CD8-positive, alpha-beta memory T cell (primary cell): ENCODE results near the gene ALDH3B1. TPM values are rescaled to one million over a fixed set of nuclear protein-coding genes. Genes with fewer than 3 reads are reported as not detected.

Experiments used
- CTCF ChIA-PET: fragments of 350-600 bp; sonication (Branson Sonifier 250); formaldehyde crosslinking; loops from one replicate; lab custom pipeline; 2021; ENCODE audit warnings: antibody characterized with exemption; lab: Charles Lee
- POLR2A ChIA-PET: fragments of 350-600 bp; sonication (Branson Sonifier 250); formaldehyde crosslinking; loops from one replicate; lab custom pipeline; 2021; ENCODE audit warnings: antibody characterized with exemption; lab: Charles Lee
- DNase-seq, 5 donors: peaks; one replicate each; pipeline versions ENCODE4 v3.0.0 to v3.0.0-alpha.2; 2020 to 2022; ENCODE audit warnings: mixed read lengths in 1 of 5
- H3K27ac ChIP-seq: one replicate; pipeline ENCODE4 v1.7.0; 2013; ENCODE audit warnings: low read depth, mild to moderate bottlenecking, low read length, moderate library complexity
- H3K27me3 ChIP-seq: 2 replicates; pipeline ENCODE4 v1.7.0; 2013; ENCODE audit warnings: low read length, mild to moderate bottlenecking; ENCODE audit not compliant: insufficient read depth, poor library complexity, severe bottlenecking
- H3K36me3 ChIP-seq: 2 replicates; pipeline ENCODE4 v1.7.0; 2013; ENCODE audit warnings: mild to moderate bottlenecking, low read length, moderate library complexity; ENCODE audit not compliant: insufficient read depth
- H3K4me1 ChIP-seq: 2 replicates; pipeline ENCODE4 v1.7.0; 2013; ENCODE audit warnings: mild to moderate bottlenecking, low read length, moderate library complexity; ENCODE audit not compliant: insufficient read depth
- H3K4me3 ChIP-seq: 2 replicates; pipeline ENCODE4 v1.7.0; 2013; ENCODE audit warnings: mild to moderate bottlenecking, low read length
- H3K9me3 ChIP-seq: 2 replicates; pipeline ENCODE4 v1.7.0; 2013; ENCODE audit warnings: mild to moderate bottlenecking, low read length
- H3K27ac Mint-ChIP-seq, 8 donors: one replicate each; pipeline ENCODE4 v1.8.0; 2020 to 2021; ENCODE audit warnings: mixed read lengths in 8 of 8, mild to moderate bottlenecking in 6 of 8, inconsistent platforms in 3 of 8, moderate library complexity in 3 of 8
- H3K27me3 Mint-ChIP-seq, 2 donors: one replicate each; pipeline ENCODE4 v1.8.0; 2020 to 2021; ENCODE audit warnings: mixed read lengths in 2 of 2, mild to moderate bottlenecking in 1 of 2, moderate library complexity in 1 of 2
- H3K36me3 Mint-ChIP-seq, 3 donors: one replicate each; pipeline ENCODE4 v1.8.0; 2020 to 2021; ENCODE audit warnings: mixed read lengths in 3 of 3, inconsistent platforms in 1 of 3, mild to moderate bottlenecking in 1 of 3
- H3K4me1 Mint-ChIP-seq, 3 donors: one replicate each; pipeline ENCODE4 v1.8.0; 2020 to 2021; ENCODE audit warnings: mixed read lengths in 3 of 3, inconsistent platforms in 1 of 3, mild to moderate bottlenecking in 1 of 3
- H3K4me3 Mint-ChIP-seq, 7 donors: one replicate each; pipeline ENCODE4 v1.8.0; 2020 to 2021; ENCODE audit warnings: mixed read lengths in 7 of 7, mild to moderate bottlenecking in 6 of 7, moderate library complexity in 4 of 7, inconsistent platforms in 2 of 7
- H3K9me3 Mint-ChIP-seq, 5 donors: one replicate each; pipeline ENCODE4 v1.8.0; 2020 to 2022; ENCODE audit warnings: mixed read lengths in 5 of 5, mild to moderate bottlenecking in 3 of 5, moderate library complexity in 2 of 5, inconsistent platforms in 1 of 5
- polyA plus RNA-seq: library from polyadenylated mRNA; unstranded; fragments of 300-500 nt; fragmentation: Illumina TruSeq; gene quantifications from one replicate; pipeline ENCODE4 v1.2.3, GENCODE V29; 2021
- total RNA-seq, 2 experiments: library from RNA; stranded (reverse); gene quantifications; one replicate each; pipeline ENCODE4 v1.2.3, GENCODE V29; 2021

Gene ALDH3B1
- total and polyA plus RNA-seq, 3 experiments from 2014 or later = 0.12 to 0.33 (median 0.20) TPM

DNA sequence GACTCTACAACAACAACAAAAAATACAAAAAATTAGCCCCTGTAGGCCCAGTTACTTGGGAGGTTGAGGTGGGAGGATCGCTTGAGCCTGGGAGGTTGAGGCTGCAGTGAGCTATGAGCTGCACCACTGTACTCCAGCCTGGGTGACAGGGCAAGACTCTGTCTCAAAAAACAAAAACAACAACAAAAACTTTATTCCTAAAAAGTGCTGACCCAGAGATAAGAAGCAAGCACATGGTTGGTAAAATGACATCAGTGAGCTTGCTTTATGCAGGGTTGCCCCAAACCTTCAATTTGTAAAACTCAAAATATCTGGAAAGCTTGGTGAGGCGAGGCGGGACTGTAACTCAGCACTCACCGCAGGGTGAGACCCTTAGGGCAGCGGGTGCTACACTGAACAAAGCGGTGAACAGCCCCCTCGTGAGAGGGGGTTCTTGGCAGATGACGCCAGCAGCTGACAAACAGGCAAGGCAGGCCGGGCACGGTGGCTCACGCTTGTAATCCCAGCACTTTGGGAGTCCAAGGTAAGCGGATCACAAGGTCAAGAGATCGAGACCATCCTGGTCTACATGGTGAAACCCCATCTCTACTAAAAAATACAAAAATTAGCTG is 25.2 kb downstream of the ALDH3B1 start:
- DNase-seq = no peak
- H3K4me3 Mint-ChIP-seq = peak overlapping the region in 2 of 7 donors; percentile 47 to 70
- no peaks in the 10 kb centered on the region for H3K9me3 ChIP-seq
- H3K4me3 ChIP-seq = no peak overlapping the region
- H3K36me3 Mint-ChIP-seq = peaks cover 0 to 33% (median 0%) of the 10 kb centered on the region in 3 donors
- CTCF ChIA-PET = no interaction called here
- H3K9me3 Mint-ChIP-seq = no peaks in the 10 kb centered on the region
- H3K4me1 Mint-ChIP-seq = peaks cover 26 to 41% (median 29%) of the 10 kb centered on the region in 3 donors
- no peak overlapping the region for H3K27ac ChIP-seq
- H3K27me3 Mint-ChIP-seq = peaks cover 0 to under 1% of the 10 kb centered on the region in 2 donors
- no peaks in the 10 kb centered on the region for H3K27me3 ChIP-seq
- peaks cover 48% of the 10 kb centered on the region for H3K4me1 ChIP-seq
- POLR2A ChIA-PET = no interaction called here
- H3K27ac Mint-ChIP-seq = peak overlapping the region in 6 of 8 donors; percentile 3 to 82 (median 43)
- H3K36me3 ChIP-seq = peaks cover 12% of the 10 kb centered on the region

DNA sequence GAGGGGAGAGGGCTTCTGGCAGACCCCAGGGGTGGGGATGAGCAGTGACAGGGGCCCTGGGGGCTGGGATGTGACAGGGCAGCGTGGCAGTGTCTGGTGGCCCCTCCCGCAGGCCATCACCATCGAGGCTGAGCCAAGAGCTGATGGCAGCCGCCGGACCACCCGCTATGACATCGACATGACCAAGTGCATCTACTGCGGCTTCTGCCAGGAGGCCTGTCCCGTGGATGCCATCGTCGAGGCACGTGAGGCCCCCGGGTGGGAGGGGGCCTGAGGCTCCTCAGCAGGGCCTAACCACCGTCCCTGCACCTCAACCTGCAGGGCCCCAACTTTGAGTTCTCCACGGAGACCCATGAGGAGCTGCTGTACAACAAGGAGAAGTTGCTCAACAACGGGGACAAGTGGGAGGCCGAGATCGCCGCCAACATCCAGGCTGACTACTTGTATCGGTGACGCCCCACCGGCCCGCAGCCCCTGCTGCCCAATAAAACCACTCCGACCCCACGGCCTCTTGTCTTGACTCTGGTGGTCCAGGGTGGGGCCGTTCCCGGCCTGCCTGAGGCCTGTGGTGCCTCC is 26.1 kb downstream of the ALDH3B1 start:
- H3K9me3 Mint-ChIP-seq = no peaks in the 10 kb centered on the region
- Histone ChIP-seq H3K4me1 (peaks cover 52% of the 10 kb centered on the region), H3K27ac (peak overlapping the region; percentile 11), H3K9me3 (no peaks in the 10 kb centered on the region), H3K36me3 (peaks cover 12% of the 10 kb centered on the region), H3K27me3 (no peaks in the 10 kb centered on the region), H3K4me3 (no peak overlapping the region)
- no peaks in the 10 kb centered on the region for H3K27me3 Mint-ChIP-seq
- peak overlapping the region in 2 of 7 donors; percentile 64 to 87 for H3K4me3 Mint-ChIP-seq
- DNase-seq = no peak
- ChIA-PET CTCF (no interaction called here), POLR2A (no interaction called here)
- H3K4me1 Mint-ChIP-seq = peaks cover 23 to 41% (median 25%) of the 10 kb centered on the region in 3 donors
- H3K27ac Mint-ChIP-seq = peak overlapping the region; percentile 80 to 98 (median 92)
- peaks cover 0 to 26% (median 0%) of the 10 kb centered on the region in 3 donors for H3K36me3 Mint-ChIP-seq

DNA sequence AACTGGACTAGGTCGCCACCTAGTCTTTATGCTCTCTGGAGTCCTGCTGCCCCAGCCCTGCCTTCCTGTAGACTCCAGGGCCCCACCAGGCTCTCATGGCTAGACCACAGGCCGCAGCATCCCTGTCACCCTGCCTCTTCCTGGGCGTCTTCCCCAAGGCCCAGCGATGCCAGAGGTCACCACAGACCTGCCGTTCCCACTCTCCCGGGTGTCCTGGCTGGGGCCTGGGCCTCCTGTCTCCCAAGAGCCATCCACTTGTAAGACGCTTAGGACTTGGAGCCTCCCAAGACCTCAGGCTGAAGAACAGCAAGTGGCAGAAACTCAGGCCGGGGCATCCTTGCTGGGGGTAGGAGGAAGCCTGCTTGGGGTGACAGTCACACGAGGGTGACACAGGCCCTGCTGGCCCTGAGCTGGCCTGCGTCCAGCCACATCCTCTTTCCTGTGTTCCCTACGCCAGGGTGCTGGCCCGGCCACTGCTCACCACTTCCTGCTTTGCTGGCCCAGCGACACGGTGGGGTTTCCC is 26.7 kb downstream of the ALDH3B1 start:
- H3K4me3 Mint-ChIP-seq = peak overlapping the region; percentile 63 to 88 (median 71)

DNA sequence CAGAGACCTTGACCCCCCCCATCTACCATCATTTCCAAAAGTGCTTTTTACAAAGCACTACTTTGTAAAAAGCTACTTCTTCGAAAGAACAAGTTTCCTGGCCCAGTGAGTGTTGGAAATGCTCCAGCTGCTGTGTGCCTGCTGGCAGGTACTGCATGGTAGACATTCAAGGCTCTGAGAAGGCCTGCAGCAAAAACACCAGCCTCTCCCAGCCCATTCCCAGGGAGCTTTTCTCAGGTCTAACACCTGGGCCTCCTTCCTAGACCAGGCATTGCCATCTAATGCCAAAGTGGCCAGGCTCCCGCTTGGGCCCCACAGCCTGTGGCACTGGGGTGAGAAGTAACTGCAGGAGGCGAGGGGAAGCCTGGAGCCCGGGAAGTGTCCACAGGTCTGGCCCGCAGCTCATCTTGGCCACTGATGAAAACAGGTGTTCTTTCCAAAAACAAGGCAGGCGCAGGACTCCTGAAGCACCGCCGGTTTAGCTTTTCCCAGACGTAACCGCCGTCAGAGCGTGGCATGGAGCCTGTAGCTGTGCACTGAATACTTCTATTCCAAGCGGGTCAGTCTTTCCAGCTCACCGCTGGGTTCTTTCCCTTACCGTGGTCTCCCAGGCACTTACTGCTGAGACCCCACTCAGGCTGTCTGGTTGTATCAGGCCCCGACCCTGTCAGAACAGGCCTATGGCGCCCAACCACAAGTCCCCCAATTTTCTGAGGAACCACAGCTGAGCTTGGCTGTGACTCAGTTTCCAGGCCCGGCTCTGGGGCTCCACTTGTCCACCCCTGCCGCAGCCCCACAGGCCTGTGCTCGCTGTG is 27.5 kb downstream of the ALDH3B1 start:
- H3K9me3 ChIP-seq = no peaks in the 10 kb centered on the region
- H3K36me3 ChIP-seq = peaks cover 12% of the 10 kb centered on the region
- H3K27me3 ChIP-seq = no peaks in the 10 kb centered on the region
- H3K36me3 Mint-ChIP-seq = peaks cover 0 to 29% (median 0%) of the 10 kb centered on the region in 3 donors
- peak overlapping the region; percentile 92 for H3K27ac ChIP-seq
- no peak overlapping the region for H3K4me3 ChIP-seq
- H3K4me3 Mint-ChIP-seq = peak overlapping the region; percentile 63 to 88 (median 71)
- H3K4me1 ChIP-seq = peaks cover 47% of the 10 kb centered on the region
- no peaks in the 10 kb centered on the region for H3K27me3 Mint-ChIP-seq
- H3K4me1 Mint-ChIP-seq = peaks cover 21 to 40% (median 25%) of the 10 kb centered on the region in 3 donors
- peak overlapping the region; percentile 80 to 98 (median 92) for H3K27ac Mint-ChIP-seq
- POLR2A ChIA-PET = interaction anchor here (0.7 kb wide), 1 partner anchor 35 kb away, joined by 5 read pairs; no protein-coding TSS in a partner anchor
- CTCF ChIA-PET = interaction anchor here (1.5 to 1.9 kb wide), 2 partner anchors 28 to 43 kb away, joined by 4 to 6 read pairs; partner anchors contain the start of gene ALDH3B1
- H3K9me3 Mint-ChIP-seq = no peaks in the 10 kb centered on the region
- no peak for DNase-seq

More for the DNA sequence above, 26.7 kb downstream of the ALDH3B1 start:
- H3K27me3 ChIP-seq = no peaks in the 10 kb centered on the region
- DNase-seq = no peak
- peaks cover 12% of the 10 kb centered on the region for H3K36me3 ChIP-seq
- no peak overlapping the region for H3K4me3 ChIP-seq
- Mint-ChIP-seq H3K36me3 (peaks cover 0 to 26% (median 0%) of the 10 kb centered on the region in 3 donors), H3K4me1 (peaks cover 22 to 41% (median 25%) of the 10 kb centered on the region in 3 donors), H3K27ac (peak overlapping the region; percentile 80 to 98 (median 92)), H3K9me3 (no peaks in the 10 kb centered on the region), H3K27me3 (no peaks in the 10 kb centered on the region)
- ChIA-PET POLR2A (no interaction called here), CTCF (interaction anchor here (1.9 kb wide), 1 partner anchor 27 kb away, joined by 6 read pairs; the partner anchor contains the start of gene ALDH3B1)
- H3K9me3 ChIP-seq = no peaks in the 10 kb centered on the region
- peak overlapping the region; percentile 20 for H3K27ac ChIP-seq
- H3K4me1 ChIP-seq = peaks cover 52% of the 10 kb centered on the region

DNA sequence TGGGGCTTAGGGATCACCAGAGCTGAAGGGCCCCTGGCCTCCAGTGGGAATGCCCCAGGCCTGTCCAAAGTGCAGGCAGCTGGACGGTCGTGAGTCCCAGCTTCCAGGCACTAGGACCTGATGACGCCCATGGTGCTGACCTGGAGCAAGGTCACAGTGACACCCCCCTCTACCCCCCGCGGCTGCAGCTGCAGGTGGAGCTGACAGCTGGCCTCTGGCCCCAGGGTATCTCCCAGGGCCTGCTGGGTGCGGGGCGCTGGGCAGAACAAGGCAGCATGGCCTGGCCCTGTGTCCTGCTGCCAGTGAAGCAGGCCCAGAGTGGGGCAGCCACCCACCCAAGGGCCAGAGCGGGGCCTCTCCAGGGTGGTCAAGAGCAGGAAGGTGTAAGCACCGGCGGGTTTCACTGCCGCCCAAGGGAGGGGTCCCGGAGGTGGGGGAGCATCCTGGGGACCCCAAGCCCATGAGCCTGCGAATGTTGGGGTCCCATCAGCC is 28.1 kb downstream of the ALDH3B1 start:
- Histone ChIP-seq H3K4me1 (peaks cover 47% of the 10 kb centered on the region), H3K4me3 (peak overlapping the region; percentile 71), H3K27ac (peak overlapping the region; percentile 92), H3K9me3 (no peaks in the 10 kb centered on the region), H3K27me3 (no peaks in the 10 kb centered on the region), H3K36me3 (peaks cover 11% of the 10 kb centered on the region)
- POLR2A ChIA-PET = interaction anchor here (1.6 kb wide), 1 partner anchor 35 kb away, joined by 4 read pairs; the partner anchor contains the start of gene UNC93B1
- CTCF ChIA-PET = interaction anchor here (1.5 to 1.9 kb wide), 2 partner anchors 28 to 44 kb away, joined by 4 to 6 read pairs; partner anchors contain the start of gene ALDH3B1
- Mint-ChIP-seq H3K36me3 (peaks cover 0 to 29% (median 0%) of the 10 kb centered on the region in 3 donors), H3K27me3 (no peaks in the 10 kb centered on the region), H3K4me3 (peak overlapping the region in 6 of 7 donors; percentile 88 to 98 (median 92)), H3K27ac (peak overlapping the region in 6 of 8 donors; percentile 17 to 98 (median 92)), H3K9me3 (no peaks in the 10 kb centered on the region), H3K4me1 (peaks cover 21 to 40% (median 25%) of the 10 kb centered on the region in 3 donors)
- DNase-seq = no peak

DNA sequence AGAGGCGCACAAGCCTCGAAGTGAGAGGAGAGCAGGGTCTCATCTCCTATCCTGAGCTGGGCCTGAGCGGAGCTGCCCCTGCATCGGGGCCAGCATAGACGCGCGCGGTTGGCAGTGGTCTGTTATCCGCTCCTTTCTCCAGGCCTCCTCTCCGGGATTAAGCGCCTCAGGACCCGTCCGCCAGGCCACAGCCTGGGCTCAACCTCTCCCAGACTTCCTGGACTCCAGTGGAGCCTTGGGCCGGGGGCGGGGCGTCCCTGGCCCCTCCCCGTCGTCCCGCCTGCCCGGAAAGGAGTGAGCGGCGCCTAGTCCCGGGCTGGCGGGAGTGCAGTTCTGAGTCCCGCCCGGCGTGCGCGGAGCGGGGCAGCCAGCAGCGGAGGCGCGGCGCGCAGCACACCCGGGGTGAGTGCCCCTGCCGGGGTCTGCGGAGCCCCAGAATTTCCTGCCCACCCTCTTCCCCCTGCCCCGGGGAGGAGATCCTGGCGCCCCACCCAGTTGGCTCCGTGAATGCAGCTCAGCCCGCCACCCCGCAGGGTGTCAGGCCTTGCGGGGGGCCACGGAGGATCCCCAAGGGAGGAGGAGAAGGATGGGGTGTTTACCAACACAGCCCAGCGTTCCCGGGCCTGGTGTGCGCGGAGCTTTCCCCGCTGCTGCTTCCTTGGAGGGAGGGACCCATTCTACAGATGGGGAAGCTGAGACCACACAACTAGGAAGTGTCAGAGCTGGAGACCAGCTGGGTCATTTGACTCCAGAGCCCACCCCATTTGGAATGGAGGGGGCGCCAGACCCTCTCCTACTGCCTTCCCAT is 28.8 kb downstream of the ALDH3B1 start, which contains the start of gene TCIRG1:
TCIRG1 (plus strand) TSS at position 308 of the 808 bp plus-strand sequence. CDS start 2,247 bp downstream, outside the sequence.
- Mint-ChIP-seq H3K36me3 (peaks cover 0 to 24% (median 0%) of the 10 kb centered on the region in 3 donors), H3K27ac (peak within 1 kb of the TSS; percentile 90 to 98 (median 95)), H3K4me1 (peaks cover 21 to 40% (median 25%) of the 10 kb centered on the region in 3 donors), H3K27me3 (no peaks in the 10 kb centered on the region), H3K9me3 (no peaks in the 10 kb centered on the region), H3K4me3 (peak within 1 kb of the TSS; percentile 88 to 98 (median 92))
- Histone ChIP-seq H3K9me3 (no peaks in the 10 kb centered on the region), H3K36me3 (peaks cover 4% of the 10 kb centered on the region), H3K4me3 (peak within 1 kb of the TSS; percentile 71), H3K27me3 (no peaks in the 10 kb centered on the region), H3K4me1 (peaks cover 47% of the 10 kb centered on the region), H3K27ac (peak within 1 kb of the TSS; percentile 92)
- DNase-seq = peak; percentile 42 to 64 (median 48)
- POLR2A ChIA-PET = interaction anchor here (1.0 to 1.6 kb wide), 3 partner anchors 12 to 800 kb away, joined by 3 to 4 read pairs (median 4); partner anchors contain the start of gene UNC93B1
- CTCF ChIA-PET = interaction anchor here (1.5 to 1.9 kb wide), 2 partner anchors 29 to 45 kb away, joined by 4 to 6 read pairs; partner anchors contain the start of gene ALDH3B1
